Fibroblast of skin of right quadriceps (primary cell): Measurements from ENCODE around the gene PLPP3.
A peak's percentile ranks its signal among the peaks of the same experiment; 100 is the strongest.
"Not testable (repeated sequence)": the region's sequence is repeated elsewhere in the genome, so short reads cannot be mapped to it uniquely, and the experiment has no call there.

Experiments
- DNase-seq: peaks from one replicate; pipeline ENCODE4 v3.0.0-alpha.2; 2013

Gene PLPP3

DNA sequence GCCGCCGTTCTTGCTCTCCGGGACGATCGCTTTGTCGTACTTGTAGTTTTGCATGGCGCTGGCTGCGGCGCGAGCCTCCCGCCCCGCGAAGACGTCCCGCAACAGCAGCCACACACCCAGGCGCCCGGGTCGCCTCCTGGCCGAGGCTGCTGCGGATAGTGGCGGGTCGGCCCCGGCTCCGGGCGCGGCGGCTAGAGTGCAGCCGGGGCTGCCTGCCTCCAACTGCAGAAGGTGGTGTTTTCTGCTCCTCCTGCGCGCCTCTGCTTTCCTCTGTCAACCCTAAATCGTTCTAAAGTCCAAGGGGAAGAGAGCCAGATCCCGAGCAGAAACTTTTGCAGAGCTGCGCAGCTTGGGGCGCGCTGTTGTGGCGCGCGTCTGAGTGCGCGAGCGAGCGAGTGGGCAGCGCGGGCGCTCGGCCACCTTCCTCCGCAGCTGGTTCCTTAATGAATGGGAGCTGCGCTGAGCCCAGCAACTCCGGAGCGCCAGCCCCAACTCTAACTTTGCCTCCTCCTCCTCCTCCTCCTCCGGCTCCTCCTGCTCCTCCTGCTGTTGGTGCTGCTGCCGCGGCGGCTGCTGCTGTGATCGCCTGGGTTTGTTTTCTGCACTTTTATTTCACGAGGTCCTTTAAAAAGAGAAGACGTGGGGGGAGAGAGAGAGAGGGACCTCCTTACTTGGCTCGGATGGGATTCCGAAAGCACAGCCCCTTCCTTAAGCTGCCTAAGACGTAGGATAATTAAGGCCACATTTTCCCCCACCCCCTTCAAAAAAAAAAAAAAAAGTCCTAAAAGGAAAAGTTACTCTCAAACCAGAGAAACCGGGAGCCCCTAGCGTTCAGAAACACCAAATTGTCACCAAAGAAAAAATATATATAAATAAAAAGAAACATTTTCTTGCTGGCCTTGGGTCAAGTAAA lies at the start of gene PLPP3:
TSS of gene PLPP3 (minus strand) at position 601 of the 913 bp plus-strand sequence. CDS start at position 54, 547 bp downstream.
- peak; percentile 98 for DNase-seq

DNA sequence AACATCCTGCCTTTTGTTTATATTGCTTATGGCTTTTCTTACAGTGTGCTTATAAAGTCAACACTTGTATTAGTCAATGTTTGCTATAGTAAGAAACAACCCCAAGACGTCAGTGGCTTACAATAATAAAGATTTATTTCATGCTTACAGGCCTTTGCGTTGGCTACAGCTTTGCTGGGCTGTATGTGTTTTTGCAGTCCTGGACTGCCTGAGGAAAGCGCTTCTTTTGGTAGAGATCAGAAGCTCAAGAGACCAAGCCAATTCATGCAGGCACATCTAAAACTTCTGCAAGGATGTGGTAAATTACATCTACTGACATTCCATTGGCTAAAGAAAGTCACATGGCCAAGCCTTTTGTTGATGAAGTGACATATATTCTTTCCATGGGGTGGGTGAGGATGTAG lies 48.3 kb upstream of the PLPP3 start:
- no peak for DNase-seq

DNA sequence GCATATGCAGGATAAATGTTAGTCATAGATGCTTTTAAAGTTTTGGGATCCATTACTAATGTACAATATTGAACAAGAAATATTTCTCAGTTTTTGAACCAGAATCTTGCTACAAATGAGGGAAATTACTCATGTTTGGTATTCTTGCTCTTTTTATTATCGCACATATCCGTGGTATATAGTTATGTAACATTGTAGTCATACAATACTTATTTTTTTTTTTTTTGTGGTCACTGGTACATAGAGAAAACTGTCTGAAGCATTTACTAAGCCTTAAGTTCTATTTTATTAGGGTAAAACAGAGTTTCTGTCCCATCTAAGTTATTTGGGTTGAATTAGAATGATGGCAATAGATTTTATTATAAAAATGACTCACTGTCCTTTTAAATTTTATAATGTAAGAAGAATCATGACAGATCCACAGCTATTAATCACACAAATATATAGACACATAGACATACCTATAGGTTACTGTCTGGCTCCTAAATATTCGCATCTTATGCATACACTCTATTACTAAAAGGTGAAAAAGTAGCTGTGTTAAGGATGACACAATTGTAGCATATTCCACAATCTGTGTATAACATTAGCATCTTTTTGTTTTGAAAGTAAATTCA lies 47.8 kb upstream of the PLPP3 start:
- peak; percentile 45 for DNase-seq

DNA sequence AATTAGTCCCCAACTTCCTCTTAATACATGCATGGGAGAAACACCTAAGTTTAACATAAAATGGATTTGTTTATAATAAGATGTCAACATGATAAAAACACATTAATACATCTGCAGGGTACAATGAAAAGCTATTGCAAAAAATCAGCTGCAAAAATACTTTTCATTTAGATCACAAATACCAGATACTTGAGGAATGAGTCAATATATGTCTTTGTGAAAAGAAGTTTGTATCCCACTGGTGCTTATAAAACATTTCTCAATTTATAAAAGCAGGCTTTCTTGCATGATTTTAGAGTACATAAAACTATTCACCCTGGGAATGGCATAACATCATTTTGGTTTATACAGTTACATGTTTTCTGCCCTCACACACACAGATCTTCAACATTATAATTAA lies 47.2 kb upstream of the PLPP3 start:
- DNase-seq, result peak; percentile 64

DNA sequence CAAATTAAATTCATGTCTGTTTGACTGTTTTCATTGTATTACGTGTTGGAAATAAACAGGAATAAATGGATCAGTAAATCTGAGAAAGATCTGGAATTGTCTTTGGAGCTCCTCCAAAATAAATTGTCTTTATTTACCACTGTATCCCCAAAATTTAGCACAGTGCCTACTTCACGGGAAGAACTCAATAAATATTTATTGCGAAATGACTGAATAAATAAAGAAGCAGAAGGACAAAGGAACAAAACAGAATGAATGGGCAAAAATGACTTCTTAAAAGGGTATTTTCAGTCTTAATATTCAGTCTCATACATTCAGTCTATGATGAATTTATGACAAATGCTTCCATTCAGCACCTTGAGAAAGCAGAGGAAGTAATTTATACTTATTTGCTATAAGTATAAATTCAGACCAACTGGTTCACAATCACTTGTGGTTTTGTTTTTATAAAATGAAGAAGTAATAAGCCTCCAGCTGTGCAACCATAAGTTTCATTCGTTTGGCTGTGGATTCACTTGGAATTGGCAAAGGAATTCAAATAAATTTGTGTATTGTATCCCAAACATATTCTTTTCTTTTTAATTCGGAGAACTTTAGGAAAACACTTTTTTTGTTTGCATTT lies 46.6 kb upstream of the PLPP3 start:
- DNase-seq, result no peak

DNA sequence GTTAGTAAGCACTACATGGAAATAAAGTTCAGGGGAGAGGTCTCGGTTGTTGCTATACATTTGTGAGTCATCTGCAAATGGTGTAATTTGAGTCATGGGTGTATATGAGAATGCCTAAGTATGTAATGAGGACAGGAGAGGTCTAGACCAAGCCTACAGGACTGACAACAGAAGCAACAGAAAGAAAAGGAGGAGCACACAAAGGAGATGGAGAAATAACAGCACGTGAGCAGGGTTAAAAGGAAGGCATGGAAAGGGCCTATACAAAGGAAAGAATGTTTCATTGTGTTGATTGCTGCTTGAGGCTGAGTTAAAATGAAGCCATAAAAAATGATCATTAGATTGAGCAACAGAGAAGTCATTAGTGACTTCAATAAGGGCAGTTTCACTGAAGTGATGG lies 37.8 kb upstream of the PLPP3 start:
- peak; percentile 65 for DNase-seq

DNA sequence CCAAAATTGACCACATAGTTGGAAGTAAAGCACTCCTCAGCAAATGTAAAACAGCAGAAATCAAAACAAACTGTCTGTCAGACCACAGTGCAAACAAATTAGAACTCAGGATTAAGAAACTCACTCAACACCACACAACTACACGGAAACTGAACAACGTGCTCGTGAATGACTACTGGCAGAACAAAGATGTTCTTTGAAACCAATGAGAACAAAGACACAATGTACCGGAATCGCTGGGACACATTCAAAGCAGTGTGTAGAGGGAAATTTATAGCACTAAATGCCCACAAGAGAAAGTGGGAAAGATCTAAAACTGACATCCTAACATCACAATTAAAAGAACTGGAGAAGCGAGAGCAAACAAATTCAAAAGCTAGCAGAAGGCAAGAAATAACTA lies 31.4 kb upstream of the PLPP3 start:
- not testable (repeated sequence) for DNase-seq

DNA sequence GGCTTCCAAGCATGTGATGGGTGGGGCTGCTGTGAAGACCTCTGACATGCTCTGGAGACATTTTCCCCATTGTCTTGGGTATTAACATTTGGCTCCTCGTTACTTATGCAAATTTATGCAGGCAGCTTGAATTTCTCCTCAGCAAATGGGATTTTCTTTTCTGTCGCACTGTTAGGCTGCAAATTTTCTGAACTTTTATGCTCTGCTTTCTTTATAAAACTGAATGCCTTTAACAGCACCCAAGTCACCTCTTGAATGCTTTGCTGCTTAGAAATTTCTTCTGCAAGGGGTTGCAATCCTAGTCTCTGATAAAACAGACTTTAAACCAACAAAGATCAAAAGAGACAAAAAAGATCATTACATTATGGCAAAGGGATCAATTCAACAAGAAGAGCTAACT lies 30.7 kb upstream of the PLPP3 start:
- not testable (repeated sequence) for DNase-seq

DNA sequence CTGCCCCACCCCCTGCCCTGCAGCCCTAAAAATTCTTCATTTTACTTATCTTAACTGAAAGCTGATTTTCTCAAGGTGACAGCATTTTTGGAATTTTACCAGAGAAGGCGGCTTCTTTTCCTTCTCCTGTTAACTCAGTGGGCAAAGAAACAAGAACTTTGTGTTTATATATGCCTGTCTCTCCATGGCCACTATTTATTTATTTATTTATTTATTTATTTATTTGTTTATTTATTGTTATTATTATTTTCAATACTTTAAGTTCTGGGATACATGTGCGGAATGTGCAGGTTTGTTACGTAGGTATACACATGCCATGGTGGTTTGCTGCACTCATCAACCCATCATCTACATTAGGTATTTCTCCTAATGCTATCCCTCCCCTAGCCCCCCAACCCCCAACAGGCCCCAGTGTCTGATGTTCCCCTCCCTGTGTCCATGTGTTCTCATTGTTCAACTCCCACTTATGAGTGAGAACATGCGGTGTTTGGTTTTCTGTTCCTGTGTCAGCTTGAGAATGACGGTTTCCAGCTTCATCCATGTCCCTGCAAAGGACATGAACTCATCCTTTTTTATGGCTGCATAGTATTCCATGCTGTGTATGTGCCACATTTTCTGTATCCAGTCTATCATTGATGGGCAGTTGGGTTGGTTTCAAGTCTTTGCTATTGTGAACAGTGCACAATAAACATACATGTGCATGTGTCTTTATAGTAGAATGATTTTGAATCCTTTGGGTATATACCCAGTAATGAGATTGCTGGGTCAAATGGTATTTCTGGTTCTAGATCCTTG lies 16.2 kb upstream of the PLPP3 start:
- not testable (repeated sequence) for DNase-seq

DNA sequence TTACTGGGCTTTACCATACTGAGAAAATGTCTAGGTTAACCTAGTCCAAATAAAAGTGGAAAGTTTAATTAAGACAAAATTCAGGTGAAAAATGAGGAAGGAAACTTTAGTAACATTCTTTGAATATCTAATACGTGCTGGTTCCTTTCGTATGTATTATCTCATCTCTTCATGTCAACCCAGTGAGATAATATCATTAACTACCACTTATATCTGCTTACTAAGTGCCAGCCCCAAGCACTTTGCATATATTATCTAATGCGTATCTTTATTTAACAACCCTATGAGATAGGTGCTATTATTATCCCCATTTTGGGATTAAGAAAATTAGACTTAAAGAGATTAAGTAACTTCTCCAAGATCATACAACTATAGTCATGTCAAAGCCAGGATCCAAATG lies 12.5 kb upstream of the PLPP3 start:
- DNase-seq, result no peak

DNA sequence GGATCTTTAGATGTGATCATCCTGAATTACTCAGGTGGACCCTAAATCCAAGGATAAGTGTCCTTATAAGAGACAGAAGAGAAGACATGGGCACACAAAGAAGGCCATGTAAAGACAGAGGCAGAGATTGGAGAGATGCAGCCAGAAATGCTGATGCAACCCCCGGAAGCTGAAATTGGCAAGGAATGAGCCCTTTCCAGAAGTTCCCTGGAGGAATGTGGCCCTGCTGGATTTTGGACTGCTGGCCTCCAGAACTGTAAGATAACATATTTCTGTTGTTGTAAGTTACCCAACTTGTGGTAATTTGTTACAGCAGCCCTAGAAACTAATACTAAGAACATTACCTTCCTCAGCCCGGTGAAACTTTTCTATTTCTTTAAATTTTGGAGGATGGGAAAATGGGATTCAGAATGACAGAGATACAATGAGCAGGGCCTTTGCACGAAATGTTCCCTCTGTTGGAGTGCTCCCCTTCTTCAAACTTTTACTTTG lies 11.2 kb upstream of the PLPP3 start:
- peak; percentile 45 for DNase-seq

DNA sequence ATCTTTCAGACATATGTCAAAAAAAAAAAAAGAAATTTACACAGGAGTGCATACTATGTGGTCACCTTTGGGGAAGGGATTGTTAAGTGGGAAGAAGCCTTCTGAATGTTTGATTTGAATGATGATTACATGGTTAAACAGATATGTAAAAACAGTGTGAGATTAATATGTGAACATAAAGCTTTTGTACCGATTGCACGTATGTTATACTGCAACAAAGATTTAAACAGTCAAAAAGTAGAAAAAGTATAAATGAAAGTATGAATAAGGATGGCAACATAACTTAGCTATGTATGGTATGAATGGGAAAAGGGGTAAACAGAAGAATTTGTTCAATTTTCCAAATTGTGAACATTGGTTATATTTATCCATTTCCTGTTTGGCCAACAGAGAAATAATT lies 10.0 kb upstream of the PLPP3 start:
- no peak for DNase-seq

DNA sequence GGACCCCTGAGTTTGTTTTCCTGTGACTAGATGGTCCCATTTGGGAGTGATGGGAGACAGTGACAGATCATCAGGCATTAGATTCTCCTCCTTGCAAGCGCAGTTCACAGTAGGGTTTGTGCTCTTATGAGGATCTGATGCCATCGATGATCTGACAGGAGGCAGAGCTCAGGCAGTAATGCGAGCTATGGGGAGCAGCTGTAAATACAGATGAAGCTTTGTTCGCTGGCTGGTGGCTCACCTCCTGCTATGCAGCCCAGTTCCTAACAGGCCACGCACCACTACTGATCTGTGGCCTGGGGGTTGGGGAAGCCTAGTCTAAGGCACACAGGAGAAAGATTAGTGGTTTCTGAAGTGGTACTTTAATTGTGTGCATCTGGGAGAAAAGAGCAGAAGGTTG lies 7.1 kb upstream of the PLPP3 start:
- DNase-seq, result no peak

DNA sequence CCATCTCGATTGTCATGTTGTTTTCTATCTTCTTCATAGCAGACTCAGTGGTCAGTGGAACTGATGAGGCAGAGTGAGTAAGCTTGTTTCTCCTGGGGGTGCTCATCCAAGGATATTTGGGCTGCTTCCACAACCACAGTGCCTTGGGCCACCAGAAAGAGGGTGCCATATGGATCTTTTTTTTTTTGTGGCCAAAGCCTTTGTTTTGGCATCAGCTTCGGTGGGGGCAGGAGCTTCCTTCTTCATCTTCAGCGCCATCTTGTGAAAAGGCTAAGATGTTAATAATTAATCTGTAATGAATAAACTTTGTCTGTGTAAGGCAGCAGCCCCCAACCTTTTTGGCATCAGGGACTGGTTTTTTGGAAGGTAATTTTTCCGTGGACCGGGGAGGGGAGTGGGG lies 6.6 kb upstream of the PLPP3 start:
- no peak for DNase-seq

DNA sequence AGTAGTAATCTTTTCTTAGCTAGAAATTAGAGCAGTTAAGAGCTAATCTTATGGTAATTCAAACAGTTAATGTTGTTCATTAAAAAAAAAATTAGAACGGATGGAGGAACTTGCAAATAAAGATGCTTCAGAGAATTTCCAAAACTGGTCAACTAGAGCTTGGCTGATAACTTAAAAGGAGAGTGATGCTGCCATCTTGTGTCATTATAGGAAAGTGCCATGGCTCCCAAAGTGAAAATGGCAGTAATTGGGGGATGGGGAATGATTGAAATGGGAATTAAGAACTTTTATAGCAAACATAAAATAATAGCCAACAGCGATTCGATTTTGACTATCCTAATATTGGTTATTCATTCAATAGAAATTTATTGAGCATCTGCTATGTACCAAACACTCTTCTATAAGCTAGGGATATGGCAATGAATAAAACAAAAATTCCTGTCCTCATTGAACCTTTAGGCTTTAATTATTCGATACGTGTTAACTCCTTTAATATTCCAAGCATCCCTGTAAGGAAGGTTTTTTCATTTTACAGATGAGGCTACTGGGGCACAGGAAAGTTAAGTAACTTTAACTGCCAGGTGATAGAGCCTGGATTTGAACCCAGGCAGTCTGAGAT lies 5.7 kb upstream of the PLPP3 start:
- DNase-seq, result peak; percentile 71

DNA sequence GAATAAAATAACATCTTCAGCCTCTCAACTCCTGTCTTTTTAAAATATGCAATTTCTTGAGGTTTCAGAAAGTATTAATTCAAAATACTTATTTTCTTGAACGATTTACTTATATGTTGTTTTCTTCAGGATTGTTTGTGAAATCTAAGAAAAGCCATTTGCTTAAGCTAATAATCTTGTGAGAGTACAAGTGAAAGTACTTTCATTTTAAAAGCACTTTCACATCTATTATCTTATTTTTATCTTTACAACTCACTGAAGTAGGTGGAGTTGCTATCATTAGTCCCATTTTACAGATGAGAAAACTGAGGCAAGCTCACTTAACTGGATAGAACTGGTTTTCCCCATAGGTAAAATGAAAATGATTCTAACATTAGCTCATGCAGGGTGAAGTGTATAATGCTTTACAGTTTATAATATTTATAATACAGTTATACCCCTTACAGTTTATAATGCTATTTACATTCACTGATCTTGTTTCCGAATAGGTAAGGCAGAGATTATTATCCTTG lies 4.7 kb upstream of the PLPP3 start:
- DNase-seq, result no peak

DNA sequence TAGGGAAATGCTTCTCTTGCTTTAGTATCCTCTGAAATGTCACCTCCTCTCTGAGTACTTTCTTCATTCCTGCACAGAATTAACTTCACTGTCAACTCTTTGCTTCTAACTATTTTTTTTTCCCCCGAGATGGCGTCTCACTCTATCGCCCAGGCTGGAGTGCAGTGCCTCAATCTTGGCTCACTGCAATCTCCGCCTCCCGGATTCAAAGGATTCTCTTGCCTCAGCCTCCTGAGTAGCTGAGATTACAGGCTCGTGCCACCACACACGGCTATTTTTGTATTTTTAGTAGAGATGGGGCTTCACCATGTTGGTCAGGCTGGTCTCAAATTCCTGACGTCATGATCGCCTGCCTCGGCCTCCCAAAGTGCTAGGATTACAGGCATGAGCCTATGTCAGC lies 1.4 kb upstream of the PLPP3 start:
- no peak for DNase-seq

DNA sequence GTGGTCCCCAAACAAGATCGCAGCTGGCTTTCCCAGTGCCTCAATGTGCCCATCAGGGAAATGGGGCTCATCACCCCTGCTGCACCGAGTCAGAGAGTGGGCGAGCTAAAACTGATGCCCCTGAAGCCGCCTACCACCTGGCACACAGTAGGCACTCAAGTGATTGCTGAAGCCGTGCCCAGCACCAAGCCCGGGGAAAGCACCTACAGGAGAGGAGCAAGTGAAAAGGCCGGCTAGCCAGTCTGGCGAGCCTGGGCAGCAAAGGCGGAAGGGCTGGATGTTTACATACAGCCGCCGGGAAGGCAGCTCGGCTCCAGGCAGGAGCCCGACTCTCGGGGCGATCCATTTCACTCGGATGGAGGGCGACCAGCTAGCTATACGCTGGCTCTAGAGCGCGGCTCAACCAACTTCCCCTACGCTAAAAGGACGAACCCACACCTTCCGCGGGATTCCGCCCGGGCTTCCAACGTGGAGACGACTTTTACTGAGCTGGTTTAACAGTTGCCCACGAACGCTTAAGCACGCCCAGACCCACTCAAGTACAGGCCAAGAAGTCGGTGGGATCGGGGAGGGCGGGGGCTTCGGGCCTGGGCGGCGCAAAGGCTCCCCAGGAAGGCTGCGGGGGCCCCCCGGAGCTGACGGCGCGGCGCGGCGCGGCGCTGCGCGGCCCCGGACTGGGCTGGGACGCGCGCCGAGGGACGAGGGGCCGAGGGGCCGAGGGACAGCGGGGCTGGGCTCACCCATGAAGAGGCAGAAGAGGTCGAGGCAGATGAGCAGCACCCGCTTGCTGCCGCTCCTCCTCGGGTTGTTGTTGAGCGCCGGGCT lies 1.0 kb downstream of the PLPP3 start:
- peak; percentile 32 for DNase-seq

DNA sequence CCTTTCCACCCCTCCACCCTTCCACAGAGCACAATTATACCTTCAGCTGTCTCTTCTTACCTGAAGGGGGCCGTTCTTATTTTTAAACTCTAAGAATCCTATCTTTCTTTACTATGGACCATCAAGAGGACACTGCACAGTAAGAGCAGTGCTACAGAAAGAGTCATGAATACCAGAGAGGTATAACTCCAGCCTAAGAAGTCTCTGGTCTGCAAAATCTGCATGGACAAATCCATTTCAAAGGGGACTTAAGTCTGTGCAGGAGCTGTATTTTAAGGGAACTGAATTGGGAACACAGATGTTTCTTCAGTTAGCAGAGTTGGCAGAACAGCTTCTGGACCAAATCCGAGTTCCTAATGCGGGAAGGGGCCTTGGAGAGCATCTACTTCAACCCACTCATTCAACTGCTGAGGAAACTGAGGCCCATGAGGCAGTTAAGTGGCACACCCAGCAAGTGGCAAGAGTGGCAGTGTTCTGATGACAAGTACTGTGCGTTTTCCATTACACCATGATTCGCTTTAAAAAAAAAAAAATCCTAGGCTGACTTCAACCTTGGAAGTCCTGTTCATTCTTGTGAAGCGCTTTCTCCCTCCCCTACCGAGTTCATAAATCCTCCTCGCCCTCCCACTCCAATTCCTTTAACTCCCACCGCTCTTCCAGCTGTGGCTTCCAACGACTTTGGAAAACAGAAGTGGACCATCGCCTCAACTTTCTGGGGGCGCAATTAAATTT lies 1.8 kb downstream of the PLPP3 start:
- no peak for DNase-seq

DNA sequence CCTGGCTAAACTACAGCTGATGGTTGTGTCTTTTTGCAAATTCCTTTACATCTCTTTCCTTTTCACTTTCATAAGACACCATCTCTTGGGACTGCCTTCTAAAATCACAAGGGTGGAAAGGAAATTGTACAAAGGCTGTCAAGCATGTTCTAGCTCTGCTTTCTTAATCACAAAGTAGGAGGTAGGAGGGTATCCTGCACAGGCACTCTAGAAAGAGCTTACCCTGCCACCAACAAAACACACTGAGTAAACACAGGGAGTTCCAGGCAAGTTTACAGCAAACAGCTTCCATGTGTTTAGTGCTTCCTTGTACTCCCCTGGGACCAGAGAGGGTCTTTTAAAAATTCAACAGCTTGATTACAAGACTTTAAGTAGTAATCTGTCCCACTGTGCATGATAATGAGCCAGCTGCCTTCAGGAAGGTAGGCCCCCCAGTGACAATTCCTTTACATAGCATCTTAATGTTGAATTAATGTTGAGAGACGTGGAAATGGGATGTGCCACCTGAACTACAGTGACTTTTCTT lies 2.4 kb downstream of the PLPP3 start:
- DNase-seq, result peak; percentile 60
